ENCODE measurements around the gene FGD6. TPM values are rescaled to one million over a fixed set of nuclear protein-coding genes. Genes with fewer than 3 reads are reported as not detected.
A peak's percentile ranks its signal among the peaks of the same experiment; 100 is the strongest.

The FGD6 gene
- total RNA-seq, 4 donors from 2014 or later: 14.9 to 24.3 (median 22.4) TPM

DNA sequence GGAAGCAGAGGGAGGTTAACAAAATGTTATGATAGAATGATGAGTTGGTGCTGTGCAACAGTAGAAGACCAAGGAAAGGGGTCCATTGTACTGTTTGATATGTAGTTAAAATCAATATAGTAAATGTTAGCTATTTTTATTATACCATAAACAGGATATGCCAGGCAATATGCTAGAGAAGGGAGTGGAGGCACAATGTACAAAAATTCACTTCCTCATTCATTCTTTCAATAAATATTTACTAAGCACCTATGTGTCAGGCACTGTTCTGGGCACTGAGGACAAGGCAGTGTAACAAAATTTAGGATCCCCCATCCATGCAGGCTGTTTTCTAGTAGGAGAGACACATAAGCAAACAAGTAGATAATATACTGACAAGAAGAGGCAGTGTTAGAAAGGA lies 25.0 kb downstream of the FGD6 start:
- Histone ChIP-seq H3K27ac (no peak overlapping the region), H3K4me1 (peaks cover 0 to 6% (median 0%) of the 10 kb centered on the region in 4 donors), H3K36me3 (no peaks in the 10 kb centered on the region), H3K9me3 (no peaks in the 10 kb centered on the region), H3K27me3 (no peaks in the 10 kb centered on the region), H3K4me3 (no peak overlapping the region)
- TF ChIP-seq POLR2A (IDR thresholded peaks at IDR 0.05): no peak
- TF ChIP-seq, protein P1, sequence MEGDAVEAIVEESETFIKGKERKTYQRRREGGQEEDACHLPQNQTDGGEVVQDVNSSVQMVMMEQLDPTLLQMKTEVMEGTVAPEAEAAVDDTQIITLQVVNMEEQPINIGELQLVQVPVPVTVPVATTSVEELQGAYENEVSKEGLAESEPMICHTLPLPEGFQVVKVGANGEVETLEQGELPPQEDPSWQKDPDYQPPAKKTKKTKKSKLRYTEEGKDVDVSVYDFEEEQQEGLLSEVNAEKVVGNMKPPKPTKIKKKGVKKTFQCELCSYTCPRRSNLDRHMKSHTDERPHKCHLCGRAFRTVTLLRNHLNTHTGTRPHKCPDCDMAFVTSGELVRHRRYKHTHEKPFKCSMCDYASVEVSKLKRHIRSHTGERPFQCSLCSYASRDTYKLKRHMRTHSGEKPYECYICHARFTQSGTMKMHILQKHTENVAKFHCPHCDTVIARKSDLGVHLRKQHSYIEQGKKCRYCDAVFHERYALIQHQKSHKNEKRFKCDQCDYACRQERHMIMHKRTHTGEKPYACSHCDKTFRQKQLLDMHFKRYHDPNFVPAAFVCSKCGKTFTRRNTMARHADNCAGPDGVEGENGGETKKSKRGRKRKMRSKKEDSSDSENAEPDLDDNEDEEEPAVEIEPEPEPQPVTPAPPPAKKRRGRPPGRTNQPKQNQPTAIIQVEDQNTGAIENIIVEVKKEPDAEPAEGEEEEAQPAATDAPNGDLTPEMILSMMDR (IDR thresholded peaks at IDR 0.05): no peak
- DNase-seq: no peak

DNA sequence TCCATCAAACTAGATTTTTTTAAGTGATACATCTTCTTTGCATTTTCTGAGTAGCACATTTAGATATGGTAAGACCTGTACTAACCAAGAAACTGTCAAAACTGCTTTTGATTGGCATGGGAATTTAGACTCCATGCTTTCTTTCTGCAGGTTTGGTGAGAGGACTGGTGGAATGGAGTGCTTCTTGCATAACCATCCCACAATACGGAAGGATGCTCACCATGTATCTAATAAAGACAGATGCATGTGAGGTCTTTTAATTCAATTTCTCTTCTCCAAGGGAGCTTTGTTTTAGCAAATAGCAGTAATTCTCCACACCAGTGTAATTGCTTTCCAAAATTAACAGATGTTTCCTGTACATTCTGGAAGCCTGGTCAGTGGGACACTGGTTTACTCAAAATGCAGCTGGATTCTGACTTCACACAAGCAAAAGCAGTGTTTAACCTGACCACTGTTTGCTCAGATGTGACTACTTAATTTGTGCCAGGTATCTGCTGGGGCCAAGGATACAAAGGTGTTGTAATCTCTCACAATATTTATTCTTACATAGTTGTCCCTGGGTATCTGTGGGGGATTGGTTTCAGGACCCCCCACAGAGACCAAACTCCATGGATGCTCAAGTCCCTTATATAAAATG lies 26.1 kb downstream of the FGD6 start:
- no peak for TF ChIP-seq POLR2A (IDR thresholded peaks at IDR 0.05)
- TF ChIP-seq, protein P1 (IDR thresholded peaks at IDR 0.05): no peak
- no peaks in the 10 kb centered on the region for H3K27me3 ChIP-seq
- H3K9me3 ChIP-seq: no peaks in the 10 kb centered on the region
- peaks cover 0 to 7% (median 0%) of the 10 kb centered on the region in 4 donors for H3K4me1 ChIP-seq
- H3K36me3 ChIP-seq: no peaks in the 10 kb centered on the region
- H3K27ac ChIP-seq: no peak overlapping the region
- no peak for DNase-seq
- no peak overlapping the region for H3K4me3 ChIP-seq

DNA sequence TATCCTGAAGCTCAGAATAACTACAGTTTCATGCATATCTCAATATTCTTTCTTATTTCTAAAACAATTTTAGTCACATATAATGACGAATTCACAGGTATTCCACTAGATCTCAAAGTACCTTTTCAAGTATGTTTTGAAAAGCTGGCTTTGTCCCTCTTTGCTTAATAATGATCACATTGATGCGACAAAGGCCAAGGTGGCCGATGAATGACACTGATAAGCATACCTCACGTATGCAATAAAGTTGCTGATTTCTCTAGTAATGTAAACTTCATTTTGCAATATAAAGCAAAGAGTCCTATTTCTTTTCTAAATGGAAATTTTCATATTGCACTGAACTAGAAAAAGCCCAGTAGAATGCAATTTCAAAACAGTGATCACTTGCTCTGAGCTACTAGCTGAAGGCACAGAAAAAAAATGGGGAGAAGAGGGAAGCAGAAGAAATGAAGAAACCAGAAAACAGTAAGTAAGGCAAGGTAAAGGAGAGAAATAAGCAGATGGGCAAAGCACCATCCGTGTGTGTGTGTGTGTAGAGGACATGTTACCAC lies 29.3 kb downstream of the FGD6 start:
- H3K27ac ChIP-seq: peak overlapping the region in 2 of 4 donors; percentile 28 to 59
- H3K27me3 ChIP-seq: no peaks in the 10 kb centered on the region
- H3K9me3 ChIP-seq: no peaks in the 10 kb centered on the region
- H3K36me3 ChIP-seq: peaks cover 0 to 5% (median 0%) of the 10 kb centered on the region in 3 donors
- H3K4me1 ChIP-seq: peaks cover 0 to 7% (median 0%) of the 10 kb centered on the region in 4 donors
- DNase-seq: no peak
- no peak overlapping the region for H3K4me3 ChIP-seq
- no peak for TF ChIP-seq POLR2A (IDR thresholded peaks at IDR 0.05)
- TF ChIP-seq, protein P1 (IDR thresholded peaks at IDR 0.05): no peak

DNA sequence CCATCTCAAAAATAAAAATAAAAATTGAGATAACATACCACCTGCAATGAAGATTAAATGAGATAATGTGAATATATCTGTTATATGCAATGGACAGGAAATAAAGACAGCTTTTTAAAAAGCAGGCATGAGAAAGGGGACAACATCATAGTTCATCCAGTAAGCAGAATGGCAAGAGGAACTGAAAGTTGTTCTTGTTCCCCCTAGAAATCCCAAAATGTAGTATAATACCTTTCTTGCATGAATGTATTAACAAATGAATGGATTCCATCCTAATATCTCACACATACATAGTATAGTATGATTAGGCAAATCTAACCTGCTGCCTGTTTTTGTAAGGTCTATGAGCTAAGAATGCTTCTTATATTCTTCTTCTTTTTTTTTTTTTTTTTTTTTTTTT lies 31.4 kb downstream of the FGD6 start:
- no peaks in the 10 kb centered on the region for H3K9me3 ChIP-seq
- TF ChIP-seq, protein P1 (IDR thresholded peaks at IDR 0.05): no peak
- TF ChIP-seq POLR2A (IDR thresholded peaks at IDR 0.05): no peak
- peaks cover 0 to 5% (median 0%) of the 10 kb centered on the region in 3 donors for H3K36me3 ChIP-seq
- no peak overlapping the region for H3K27ac ChIP-seq
- H3K27me3 ChIP-seq: no peaks in the 10 kb centered on the region
- DNase-seq: no peak
- peaks cover 0 to 7% (median 0%) of the 10 kb centered on the region in 4 donors for H3K4me1 ChIP-seq
- H3K4me3 ChIP-seq: no peak overlapping the region

DNA sequence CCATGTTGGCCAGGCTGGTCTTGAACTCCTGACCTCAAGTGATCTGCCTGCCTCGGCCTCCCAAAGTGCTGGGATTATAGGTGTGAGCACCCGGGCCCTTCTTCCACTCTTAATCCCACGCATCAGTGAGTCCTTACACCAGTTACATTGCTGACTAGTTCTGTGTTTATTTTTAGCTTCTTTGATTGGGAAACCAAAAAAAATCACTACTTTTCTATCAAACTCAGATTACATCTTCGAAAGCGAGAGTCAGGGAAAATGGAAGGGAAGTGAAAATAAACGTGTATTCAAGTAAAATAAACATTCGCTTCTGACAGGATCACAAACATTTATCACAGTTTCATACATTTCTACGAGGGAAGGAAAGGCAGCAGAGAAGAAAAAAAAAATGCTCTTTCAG lies 32.2 kb downstream of the FGD6 start:
- no peak for DNase-seq
- H3K4me3 ChIP-seq: no peak overlapping the region
- TF ChIP-seq, protein P1 (IDR thresholded peaks at IDR 0.05): no peak
- no peak for TF ChIP-seq POLR2A (IDR thresholded peaks at IDR 0.05)
- H3K9me3 ChIP-seq: no peaks in the 10 kb centered on the region
- H3K36me3 ChIP-seq: peaks cover 0 to 5% (median 0%) of the 10 kb centered on the region in 3 donors
- H3K27ac ChIP-seq: no peak overlapping the region
- H3K4me1 ChIP-seq: peaks cover 0 to 7% (median 0%) of the 10 kb centered on the region in 4 donors
- H3K27me3 ChIP-seq: no peaks in the 10 kb centered on the region
